HG02981 (cell line): ENCODE data around the gene COL6A1.

Experiments
- ATAC-seq: cut with Tn5 transposase; IDR thresholded peaks from one replicate; pipeline ENCODE4 v1.9.1; 2021; ENCODE audit warnings: mild to moderate bottlenecking, moderate library complexity; ENCODE audit not compliant: unreplicated experiment

Gene COL6A1, protein sequence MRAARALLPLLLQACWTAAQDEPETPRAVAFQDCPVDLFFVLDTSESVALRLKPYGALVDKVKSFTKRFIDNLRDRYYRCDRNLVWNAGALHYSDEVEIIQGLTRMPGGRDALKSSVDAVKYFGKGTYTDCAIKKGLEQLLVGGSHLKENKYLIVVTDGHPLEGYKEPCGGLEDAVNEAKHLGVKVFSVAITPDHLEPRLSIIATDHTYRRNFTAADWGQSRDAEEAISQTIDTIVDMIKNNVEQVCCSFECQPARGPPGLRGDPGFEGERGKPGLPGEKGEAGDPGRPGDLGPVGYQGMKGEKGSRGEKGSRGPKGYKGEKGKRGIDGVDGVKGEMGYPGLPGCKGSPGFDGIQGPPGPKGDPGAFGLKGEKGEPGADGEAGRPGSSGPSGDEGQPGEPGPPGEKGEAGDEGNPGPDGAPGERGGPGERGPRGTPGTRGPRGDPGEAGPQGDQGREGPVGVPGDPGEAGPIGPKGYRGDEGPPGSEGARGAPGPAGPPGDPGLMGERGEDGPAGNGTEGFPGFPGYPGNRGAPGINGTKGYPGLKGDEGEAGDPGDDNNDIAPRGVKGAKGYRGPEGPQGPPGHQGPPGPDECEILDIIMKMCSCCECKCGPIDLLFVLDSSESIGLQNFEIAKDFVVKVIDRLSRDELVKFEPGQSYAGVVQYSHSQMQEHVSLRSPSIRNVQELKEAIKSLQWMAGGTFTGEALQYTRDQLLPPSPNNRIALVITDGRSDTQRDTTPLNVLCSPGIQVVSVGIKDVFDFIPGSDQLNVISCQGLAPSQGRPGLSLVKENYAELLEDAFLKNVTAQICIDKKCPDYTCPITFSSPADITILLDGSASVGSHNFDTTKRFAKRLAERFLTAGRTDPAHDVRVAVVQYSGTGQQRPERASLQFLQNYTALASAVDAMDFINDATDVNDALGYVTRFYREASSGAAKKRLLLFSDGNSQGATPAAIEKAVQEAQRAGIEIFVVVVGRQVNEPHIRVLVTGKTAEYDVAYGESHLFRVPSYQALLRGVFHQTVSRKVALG

DNA sequence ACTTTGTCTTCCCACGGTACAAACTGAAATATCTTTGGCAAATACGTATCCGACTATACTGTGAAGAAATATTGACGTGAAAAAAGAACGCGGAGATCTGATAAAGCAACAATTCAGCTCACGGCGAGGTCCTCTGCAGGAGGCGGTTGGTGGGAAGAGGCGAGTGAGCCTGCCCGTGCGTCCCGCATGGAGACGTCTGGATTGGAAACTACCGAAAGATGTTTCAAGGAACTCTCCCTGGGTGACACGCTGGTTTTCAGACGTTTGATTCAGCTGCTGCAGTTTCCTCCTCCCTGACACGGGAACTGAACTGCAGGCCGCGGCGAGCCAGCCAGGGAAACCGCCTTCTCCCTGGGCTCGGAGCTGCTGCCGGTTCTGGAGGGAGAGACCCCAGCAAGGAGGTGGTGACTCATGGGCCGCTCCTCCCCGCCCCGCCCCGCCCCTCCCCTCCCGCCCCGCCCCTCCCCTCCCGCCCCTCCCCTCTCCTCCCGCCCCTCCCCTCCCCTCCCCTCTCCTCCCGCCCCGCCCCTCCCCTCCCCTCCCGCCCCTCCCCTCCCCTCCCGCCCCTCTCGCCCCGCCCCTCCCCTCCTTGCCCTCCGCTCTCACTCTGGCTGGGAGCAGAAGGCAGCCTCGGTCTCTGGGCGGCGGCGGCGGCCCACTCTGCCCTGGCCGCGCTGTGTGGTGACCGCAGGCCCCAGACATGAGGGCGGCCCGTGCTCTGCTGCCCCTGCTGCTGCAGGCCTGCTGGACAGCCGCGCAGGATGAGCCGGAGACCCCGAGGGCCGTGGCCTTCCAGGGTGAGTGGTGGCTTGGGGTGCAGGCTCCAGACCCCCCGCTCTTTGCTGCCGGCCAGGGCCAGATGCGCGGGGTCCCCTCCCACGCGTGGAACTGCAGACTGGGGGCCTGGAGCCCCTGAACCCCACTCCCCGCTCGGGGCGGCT lies at the start of gene COL6A1:
Gene COL6A1, plus strand, starts transcription at position 620 of the 941 bp plus-strand sequence. Its CDS starts 81 bp downstream, at position 701.
- ATAC-seq, result no peak

- ATAC-seq, result no peak
Measured at GRCh38 chr21:45932922-45933502, 48.6 kb upstream of the COL6A1 start.

DNA sequence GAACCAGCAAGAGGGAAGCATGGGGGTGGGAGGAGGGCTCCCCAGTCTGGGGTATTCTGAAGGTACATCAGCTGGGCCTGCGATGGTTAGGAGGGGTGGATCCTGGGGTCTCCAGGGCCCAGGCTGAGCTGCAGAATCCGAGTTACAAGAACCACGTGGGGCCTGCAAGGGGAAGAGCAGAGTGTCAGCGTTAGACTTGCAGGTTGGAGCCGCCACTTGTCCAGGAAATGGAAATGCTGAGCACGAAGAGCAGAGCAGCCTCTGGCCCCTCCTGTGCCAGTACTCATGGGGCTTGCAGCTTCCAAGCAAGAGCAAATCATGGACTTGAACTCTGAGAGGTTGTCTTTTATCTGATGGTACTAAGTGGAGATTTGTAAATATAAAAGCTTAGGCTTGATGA lies 47.5 kb upstream of the COL6A1 start:
- ATAC-seq, result no peak

- ATAC-seq, result no peak
Measured at GRCh38 chr21:45934554-45934953, 47.0 kb upstream of the COL6A1 start.

DNA sequence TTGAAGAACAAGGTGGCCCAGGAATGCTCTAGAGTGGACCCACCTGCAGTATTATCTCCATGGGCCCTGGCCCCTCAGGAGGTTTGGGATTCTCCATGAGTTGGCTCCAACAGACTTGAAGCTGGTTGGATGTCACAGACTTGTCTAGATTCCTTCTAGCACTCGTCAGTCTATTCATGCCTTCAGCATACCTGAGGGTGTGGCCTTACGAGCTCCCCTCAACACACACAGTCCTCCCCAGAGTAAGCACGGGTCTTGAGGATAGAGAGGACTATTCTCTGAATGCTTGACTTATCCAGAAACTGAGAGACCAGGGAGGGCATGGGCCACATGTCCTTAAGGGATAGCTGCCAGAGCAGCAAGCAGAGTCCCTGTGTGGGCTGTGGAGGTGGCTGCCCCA lies 45.9 kb upstream of the COL6A1 start:
- ATAC-seq, result no peak

- no peak for ATAC-seq
Measured at GRCh38 chr21:45937721-45938452, 43.7 kb upstream of the COL6A1 start.

- no peak for ATAC-seq
Measured at GRCh38 chr21:45938453-45938755, 43.2 kb upstream of the COL6A1 start.

- no peak for ATAC-seq
Measured at GRCh38 chr21:45938811-45939520, 42.6 kb upstream of the COL6A1 start.

DNA sequence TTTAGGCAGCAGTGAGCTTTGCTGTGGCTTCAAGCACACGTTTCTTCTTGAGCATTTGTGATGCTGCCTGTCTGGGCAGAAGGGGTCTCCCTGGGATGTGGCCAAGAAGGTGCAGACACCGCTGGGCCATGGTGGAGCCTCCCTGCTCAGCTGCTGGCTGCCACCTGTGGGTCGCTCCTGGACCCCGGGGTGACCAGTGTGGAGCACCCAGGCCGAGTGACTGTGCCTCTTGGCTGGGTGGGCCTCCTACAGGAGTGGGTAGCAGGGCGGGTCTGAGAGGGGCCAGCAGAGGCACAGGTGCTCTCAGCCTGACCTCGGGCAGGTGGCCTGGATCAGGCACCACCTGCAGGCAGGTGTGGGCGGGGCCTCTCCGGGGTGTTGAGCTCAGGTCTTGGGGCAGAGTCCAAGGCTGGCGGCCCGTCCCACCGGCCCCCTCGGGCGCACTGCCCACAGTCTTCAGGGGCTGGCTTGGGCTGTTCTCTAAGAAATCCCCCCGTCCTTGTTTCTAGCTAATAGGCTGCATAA lies 42.0 kb upstream of the COL6A1 start:
- ATAC-seq, result no peak

DNA sequence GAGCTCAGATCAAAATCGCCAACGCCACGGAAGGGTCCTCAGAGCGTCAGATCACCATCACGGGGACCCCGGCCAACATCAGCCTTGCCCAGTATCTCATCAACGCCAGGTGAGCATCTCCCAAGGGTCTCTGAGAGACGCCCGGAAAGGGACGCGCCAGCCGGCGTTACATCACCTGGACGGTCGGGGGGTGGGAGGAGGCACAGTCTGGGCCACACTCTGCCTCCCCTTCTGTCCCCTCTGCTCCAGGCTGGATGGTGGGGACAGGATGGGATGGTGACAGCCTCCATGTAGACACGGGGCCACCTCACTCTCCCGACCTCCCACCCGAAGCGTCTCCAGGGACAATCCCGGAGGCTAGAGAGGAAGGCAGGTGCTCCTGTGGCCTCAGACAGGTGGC lies 41.5 kb upstream of the COL6A1 start:
- ATAC-seq, result no peak

- no peak for ATAC-seq
Measured at GRCh38 chr21:45940621-45941337, 40.8 kb upstream of the COL6A1 start.

DNA sequence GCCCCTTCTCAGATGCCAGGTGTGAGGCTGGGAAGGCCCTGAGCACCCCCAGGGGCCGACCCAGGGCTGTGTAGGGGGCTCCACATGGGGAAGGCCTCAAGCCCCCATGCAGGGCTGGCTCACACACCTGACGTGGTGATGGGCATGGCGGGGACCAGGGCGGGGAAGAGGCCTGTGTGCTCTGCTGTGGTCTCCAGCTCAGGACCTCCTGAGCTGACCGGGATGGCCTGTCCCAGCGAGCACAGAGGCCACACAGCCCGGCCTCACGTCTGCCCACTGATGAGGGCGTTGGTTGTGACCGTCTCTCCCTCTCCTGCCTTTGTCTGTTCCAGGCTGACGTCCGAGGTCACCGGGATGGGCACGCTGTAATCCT lies 40.2 kb upstream of the COL6A1 start:
- ATAC-seq, result no peak

DNA sequence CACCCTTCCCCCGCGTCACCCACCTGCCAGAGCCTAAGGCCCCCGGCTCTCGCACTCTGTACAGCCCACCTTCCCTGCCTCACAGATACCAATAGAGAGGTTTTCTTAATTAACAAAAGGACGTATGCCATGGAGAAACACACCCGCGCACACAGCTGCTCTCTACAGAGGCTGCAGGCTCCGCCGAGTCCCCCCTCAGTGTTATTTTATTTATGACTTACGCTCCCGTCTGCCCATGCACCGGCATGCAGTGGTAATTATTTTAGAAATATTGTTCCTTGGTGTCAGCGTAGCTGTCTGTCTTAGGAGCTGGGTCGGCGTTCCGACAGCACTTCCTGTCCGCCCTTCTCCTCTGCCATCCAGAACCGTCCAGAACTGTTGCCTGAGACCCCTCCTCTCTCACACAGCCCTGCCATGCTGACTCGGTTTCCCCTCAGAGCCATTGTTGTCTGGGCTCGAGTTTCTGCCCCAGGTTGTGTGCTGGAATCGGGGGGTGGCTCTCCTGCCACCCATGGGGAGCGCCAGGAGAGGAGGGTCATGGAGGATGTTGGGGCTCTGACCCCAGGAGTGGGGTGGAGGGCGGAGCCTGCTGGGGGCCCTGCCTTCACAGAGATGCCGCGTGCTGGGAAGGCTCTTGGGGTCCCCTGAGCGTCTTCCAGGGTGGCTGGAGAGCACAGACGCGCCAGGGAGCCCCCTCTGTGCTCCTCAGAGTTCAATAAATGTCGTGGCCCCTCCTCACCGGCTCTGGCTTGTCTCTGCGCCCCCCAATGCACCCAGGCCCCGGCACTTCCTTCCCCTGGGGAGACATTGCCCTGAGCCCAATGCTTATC lies 39.6 kb upstream of the COL6A1 start:
- no peak for ATAC-seq

GRCh38 chr21:45942755-45943629 lies 38.6 kb upstream of the COL6A1 start:
- ATAC-seq, result no peak

GRCh38 chr21:45943630-45944540 lies 37.7 kb upstream of the COL6A1 start:
- ATAC-seq, result no peak
